ENCODE measurements around the gene NUDCD3. TPM values are rescaled to one million over a fixed set of nuclear protein-coding genes. Genes with fewer than 3 reads are reported as not detected.
"Not testable (repeated sequence)": the region's sequence is repeated elsewhere in the genome, so short reads cannot be mapped to it uniquely, and the experiment has no call there.

NUDCD3 gene
- total RNA-seq, 2 experiments from 2014 or later: 99.1 to 113 TPM

DNA sequence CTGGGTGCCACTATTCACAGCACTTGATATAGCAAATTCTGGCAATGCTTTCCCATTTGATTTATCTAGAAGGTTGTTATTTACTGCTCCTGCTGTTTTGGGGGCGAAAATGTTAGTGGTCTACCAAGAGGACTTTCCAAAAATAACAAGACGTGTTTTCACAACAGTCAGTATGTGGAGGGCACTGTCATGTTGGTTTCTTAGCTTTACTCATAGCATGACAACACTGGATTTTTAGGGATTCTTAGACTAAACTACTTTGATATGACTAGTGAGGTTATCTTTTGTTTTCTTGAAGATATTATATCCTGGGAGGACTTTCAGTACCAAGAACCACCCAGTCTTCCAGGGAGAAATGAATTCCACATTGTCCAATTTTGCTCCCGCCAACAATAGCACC lies 49.4 kb downstream of the NUDCD3 start:
- Mint-ChIP-seq H3K27me3 (no peaks in the 10 kb centered on the region), H3K4me3 (no peak overlapping the region), H3K9me3 (peaks cover 12% of the 10 kb centered on the region), H3K4me1 (peaks cover 11% of the 10 kb centered on the region), H3K36me3 (peaks cover 45% of the 10 kb centered on the region), H3K27ac (no peak overlapping the region)
- POLR2A ChIA-PET: no interaction called here
- DNase-seq (no peak), ATAC-seq (ENCODE audit: low read depth) (no peak)

DNA sequence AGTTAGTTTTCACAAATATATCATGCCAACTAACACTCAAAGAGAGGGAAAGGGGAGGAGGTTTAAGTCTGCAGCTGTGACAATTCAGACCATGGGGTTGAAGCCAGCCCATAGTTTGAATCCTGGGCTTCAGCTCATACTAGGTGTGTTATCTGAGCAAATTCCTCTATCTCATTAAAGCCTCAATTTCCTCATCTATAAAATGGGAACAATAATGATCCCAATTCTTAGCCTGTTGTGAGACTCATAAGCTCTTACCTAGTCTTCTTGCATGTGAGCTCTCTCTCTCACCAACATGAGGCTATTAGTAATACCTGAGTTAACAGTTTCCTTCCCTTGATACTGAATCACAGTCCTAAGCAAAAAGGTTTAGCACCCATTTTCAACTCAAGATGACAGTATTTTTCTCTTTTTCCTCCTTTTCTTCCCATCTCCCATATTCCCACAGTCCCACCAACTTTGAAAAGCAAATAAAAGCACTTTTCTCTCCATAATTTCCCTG lies 49.8 kb downstream of the NUDCD3 start:
- DNase-seq (no peak), ATAC-seq (ENCODE audit: low read depth) (no peak)
- H3K9me3 Mint-ChIP-seq: peaks cover 12% of the 10 kb centered on the region
- peaks cover 13% of the 10 kb centered on the region for H3K4me1 Mint-ChIP-seq
- H3K36me3 Mint-ChIP-seq: peaks cover 41% of the 10 kb centered on the region
- no peak overlapping the region for H3K27ac Mint-ChIP-seq
- POLR2A ChIA-PET: no interaction called here
- no peak overlapping the region for H3K4me3 Mint-ChIP-seq
- H3K27me3 Mint-ChIP-seq: no peaks in the 10 kb centered on the region

DNA sequence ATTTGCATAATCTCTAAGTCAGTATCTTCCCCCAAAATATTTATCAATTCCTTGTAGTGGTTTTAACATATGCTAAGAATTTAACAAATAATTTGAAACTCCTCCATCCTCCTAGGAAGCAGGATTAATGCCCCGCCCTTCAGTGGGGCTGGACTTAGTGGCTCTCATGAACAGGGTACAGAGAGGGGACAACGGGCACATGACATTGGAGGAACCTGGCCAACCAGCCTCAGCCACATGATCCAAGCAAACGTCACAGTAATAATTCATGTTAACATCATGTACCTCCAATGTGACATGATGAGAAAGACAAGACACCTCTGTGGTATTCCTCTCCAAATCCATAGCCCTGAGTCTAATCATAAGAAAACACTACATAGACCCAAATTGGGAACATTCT lies 50.5 kb downstream of the NUDCD3 start:
- Mint-ChIP-seq H3K4me1 (peaks cover 16% of the 10 kb centered on the region), H3K27me3 (no peaks in the 10 kb centered on the region), H3K27ac (no peak overlapping the region), H3K9me3 (peaks cover 5% of the 10 kb centered on the region), H3K4me3 (no peak overlapping the region), H3K36me3 (peaks cover 34% of the 10 kb centered on the region)
- POLR2A ChIA-PET: no interaction called here
- DNase-seq (no peak), ATAC-seq (ENCODE audit: low read depth) (no peak)

DNA sequence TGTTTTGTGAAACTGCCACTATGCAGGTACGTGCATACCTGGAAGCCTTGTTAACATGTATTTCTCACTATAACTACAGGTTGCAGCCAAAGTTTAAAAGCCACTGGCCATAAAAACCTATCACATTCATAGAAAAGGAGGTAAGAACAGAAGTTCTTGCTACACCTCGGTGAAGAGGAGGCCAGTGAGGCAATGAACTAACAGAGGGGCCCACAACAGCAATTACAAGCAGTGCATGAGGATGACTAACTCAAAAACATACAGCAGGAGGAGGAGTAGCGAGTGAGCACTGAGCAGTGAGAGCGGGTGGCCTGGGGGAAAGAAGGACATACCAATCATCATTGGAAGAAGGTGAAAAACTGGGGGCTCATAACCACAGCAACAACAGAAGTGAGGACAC lies 51.6 kb downstream of the NUDCD3 start:
- POLR2A ChIA-PET: no interaction called here
- Mint-ChIP-seq H3K27me3 (no peaks in the 10 kb centered on the region), H3K4me3 (no peak overlapping the region), H3K9me3 (no peaks in the 10 kb centered on the region), H3K36me3 (peaks cover 28% of the 10 kb centered on the region), H3K27ac (no peak overlapping the region), H3K4me1 (peaks cover 17% of the 10 kb centered on the region)
- ATAC-seq (ENCODE audit: low read depth): no peak
- no peak for DNase-seq

DNA sequence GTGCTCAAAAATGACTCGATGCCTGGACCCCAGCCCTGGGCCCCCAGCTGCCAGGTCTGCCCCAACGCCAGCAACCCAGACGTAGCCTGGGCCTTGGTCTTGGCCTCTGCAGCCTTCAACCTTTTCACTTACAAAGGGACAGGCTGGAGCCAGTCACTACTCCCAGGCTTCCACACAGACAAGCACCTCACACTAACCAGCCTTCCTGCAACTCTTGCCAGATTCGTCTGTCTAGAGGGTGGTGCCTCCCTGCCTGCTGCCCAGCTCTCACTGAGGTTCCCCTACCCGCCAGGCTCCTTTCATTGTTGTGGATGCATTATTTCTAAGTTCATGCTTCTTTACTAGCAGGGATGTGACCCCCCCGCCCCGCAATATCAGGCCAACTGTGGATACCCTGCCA lies 56.3 kb downstream of the NUDCD3 start:
- no peak overlapping the region for H3K4me3 Mint-ChIP-seq

DNA sequence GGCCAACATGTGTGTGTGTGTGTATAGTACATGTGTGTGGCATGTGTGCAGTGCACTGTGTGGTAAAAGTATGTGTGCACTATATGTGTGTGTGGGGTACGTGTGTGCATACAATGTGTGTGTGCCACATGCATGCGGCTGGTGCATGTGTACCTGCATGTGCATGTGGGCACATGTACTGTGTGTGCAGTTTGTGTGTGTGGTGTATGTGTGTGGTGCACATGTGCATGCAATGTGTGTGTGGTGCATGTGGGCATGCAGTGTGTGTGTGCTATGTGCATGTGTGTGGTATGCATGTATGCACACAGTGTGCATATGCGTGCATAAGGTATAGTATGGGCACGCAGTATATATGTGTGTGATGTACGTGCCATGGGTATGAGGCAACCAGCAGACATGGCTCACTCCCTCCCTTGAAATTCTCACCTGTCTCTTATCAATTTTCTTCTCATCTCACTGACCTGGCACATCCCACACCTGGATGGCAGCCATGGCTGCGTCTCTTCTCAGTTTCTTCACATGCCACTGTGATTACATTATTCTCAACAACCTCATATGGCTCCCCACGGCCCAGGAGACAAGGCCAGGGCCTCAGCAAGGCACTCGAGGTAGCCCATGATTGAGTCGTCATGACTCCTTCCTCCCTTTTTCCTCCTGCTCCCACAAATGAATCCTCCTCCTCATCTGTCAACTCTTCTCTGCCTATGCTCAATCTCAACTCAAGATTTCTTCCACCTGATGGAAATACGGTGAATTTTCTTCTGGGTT lies 57.0 kb downstream of the NUDCD3 start:
- ATAC-seq (ENCODE audit: low read depth): peak; percentile 20

More for the DNA sequence above, 56.3 kb downstream of the NUDCD3 start:
- H3K9me3 Mint-ChIP-seq: no peaks in the 10 kb centered on the region
- no peak overlapping the region for H3K27ac Mint-ChIP-seq
- DNase-seq (no peak), ATAC-seq (ENCODE audit: low read depth) (no peak)
- peaks cover 14% of the 10 kb centered on the region for H3K36me3 Mint-ChIP-seq
- H3K27me3 Mint-ChIP-seq: no peaks in the 10 kb centered on the region
- H3K4me1 Mint-ChIP-seq: peaks cover 17% of the 10 kb centered on the region
- POLR2A ChIA-PET: no interaction called here

DNA sequence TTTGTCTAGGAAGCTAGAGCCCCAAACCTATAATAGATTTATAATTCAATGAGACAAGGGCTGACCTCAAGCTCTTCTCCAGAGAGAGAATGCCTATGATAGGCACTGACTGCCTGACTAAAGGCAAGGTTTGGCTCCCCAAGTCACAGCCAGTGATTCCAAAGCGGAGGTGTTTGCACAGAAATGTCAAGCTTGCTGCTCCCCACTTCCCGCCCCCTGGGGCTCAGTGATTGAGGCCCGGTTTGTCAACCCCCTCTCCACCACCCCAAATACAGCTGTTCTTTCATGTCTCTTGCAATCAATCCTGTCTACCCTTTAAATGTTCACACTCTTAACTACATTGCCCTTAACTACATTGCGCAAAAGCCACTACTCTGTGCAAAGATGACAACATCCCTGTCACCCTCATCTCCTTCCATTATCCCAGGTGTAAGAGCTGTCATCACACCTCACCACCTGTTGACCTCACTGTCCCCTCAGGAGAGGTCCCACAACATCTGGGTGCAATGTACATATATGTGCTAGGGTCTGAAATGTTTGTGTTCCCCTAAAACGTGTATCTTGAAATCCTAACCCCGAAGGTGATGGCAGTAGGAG lies 58.0 kb downstream of the NUDCD3 start:
- H3K27me3 Mint-ChIP-seq: no peaks in the 10 kb centered on the region
- POLR2A ChIA-PET: no interaction called here
- no peak for DNase-seq
- H3K27ac Mint-ChIP-seq: peak overlapping the region; percentile 2
- no peak overlapping the region for H3K4me3 Mint-ChIP-seq
- H3K4me1 Mint-ChIP-seq: peaks cover 12% of the 10 kb centered on the region
- peaks cover 7% of the 10 kb centered on the region for H3K36me3 Mint-ChIP-seq
- no peaks in the 10 kb centered on the region for H3K9me3 Mint-ChIP-seq
- ATAC-seq (ENCODE audit: low read depth): no peak

More for the DNA sequence above, 57.0 kb downstream of the NUDCD3 start:
- Mint-ChIP-seq H3K36me3 (peaks cover 10% of the 10 kb centered on the region), H3K27ac (no peak overlapping the region), H3K4me1 (peaks cover 12% of the 10 kb centered on the region), H3K27me3 (no peaks in the 10 kb centered on the region), H3K9me3 (no peaks in the 10 kb centered on the region), H3K4me3 (no peak overlapping the region)
- no peak for DNase-seq
- POLR2A ChIA-PET: no interaction called here

DNA sequence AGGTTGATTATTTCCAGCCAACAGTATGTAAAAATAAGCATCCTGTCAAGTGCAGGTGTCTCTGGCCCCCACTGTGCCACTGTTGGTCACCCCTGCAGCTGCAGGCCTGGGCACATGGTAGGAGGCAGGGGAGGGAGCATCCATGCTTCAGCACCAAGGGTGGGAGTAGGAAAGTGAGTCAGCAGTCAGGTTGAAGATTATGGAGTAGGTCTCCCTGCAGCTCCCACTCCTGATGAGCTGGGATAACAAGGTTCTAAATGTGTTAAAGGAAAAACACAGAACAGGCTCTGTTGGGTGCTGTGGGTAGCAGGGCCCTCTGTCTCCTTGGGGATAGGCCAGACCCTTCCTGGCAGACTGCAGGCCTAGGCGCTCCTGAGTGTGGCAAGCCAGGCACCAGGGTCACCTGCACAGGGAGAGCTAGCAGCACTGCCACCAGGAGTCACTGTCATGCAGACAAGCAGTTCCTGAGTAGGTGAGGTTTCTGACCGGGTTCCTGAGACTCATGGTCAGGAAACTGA lies 59.3 kb downstream of the NUDCD3 start:
- ATAC-seq (ENCODE audit: low read depth): no peak
- H3K4me3 Mint-ChIP-seq: no peak overlapping the region
- H3K27me3 Mint-ChIP-seq: no peaks in the 10 kb centered on the region
- peak overlapping the region; percentile 73 for H3K27ac Mint-ChIP-seq
- H3K4me1 Mint-ChIP-seq: peaks cover 12% of the 10 kb centered on the region
- POLR2A ChIA-PET: no interaction called here
- H3K9me3 Mint-ChIP-seq: no peaks in the 10 kb centered on the region
- no peak for DNase-seq
- H3K36me3 Mint-ChIP-seq: peaks cover 12% of the 10 kb centered on the region

DNA sequence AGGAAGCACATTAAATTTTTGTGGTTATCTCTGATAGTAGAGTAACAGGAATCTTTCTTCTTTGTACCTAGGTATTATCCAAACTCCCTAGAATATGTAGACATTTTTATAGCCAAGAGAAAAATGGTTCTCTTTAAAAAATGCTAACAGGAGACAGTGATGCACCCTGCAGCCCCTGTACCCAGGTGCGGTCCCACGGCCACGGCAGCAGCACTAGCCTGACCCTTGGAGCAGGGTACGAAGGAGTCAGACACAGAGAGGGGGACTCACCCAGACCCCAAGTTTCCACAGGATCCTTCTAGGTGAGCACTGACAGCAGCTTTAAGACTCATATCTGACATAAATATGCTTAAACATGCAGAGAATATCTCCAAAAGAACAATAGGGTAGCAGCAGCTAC lies 60.4 kb downstream of the NUDCD3 start:
- Mint-ChIP-seq H3K36me3 (peaks cover 21% of the 10 kb centered on the region), H3K4me1 (peaks cover 7% of the 10 kb centered on the region), H3K4me3 (no peak overlapping the region), H3K9me3 (no peaks in the 10 kb centered on the region), H3K27me3 (no peaks in the 10 kb centered on the region), H3K27ac (no peak overlapping the region)
- POLR2A ChIA-PET: no interaction called here
- DNase-seq: no peak
- no peak for ATAC-seq (ENCODE audit: low read depth)

DNA sequence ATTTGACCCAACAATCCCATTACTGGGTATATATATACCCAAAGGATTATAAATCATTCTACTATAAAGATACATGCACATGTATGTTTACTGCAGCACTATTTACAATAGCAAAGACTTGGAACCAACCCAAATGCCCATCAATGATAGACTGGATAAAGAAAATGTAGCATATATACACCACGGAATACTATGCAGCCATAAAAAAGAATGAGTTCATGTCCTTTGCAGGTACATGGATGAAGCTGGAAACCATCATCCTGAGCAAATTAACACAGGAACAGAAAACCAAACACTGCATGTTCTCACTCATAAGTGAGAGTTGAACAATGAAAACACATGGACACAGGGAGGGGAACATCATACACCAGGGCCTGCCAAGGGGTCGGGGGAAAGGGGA lies 65.7 kb downstream of the NUDCD3 start:
- H3K9me3 Mint-ChIP-seq; DNase-seq; H3K4me3 Mint-ChIP-seq; ATAC-seq (ENCODE audit: low read depth); H3K27ac Mint-ChIP-seq; POLR2A ChIA-PET; H3K4me1 Mint-ChIP-seq; H3K27me3 Mint-ChIP-seq: not testable (repeated sequence)
- H3K36me3 Mint-ChIP-seq: peaks cover 60% of the 10 kb centered on the region

DNA sequence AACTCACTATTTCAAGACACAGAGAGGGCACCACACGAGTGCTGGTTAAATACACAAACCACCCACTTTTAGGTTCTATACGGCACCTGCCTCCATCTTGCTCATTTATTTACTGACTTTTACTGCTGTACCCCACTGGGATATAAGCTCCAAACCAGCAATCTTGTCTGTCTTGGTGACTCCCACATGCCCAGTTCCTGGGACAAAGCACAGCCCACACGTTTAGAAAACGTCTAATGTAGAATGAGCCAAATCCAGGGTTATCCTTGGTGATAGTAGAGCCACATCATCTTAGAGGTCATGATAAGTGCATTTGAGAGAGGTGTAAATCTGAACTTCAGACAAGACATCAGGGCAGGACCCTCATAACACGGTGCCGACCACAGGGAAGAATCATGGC lies 73.5 kb downstream of the NUDCD3 start:
- POLR2A ChIA-PET: no interaction called here
- ATAC-seq (ENCODE audit: low read depth): no peak
- Mint-ChIP-seq H3K36me3 (peaks cover 49% of the 10 kb centered on the region), H3K27me3 (no peaks in the 10 kb centered on the region), H3K4me1 (peaks cover 9% of the 10 kb centered on the region), H3K27ac (no peak overlapping the region), H3K9me3 (no peaks in the 10 kb centered on the region), H3K4me3 (no peak overlapping the region)
- no peak for DNase-seq

DNA sequence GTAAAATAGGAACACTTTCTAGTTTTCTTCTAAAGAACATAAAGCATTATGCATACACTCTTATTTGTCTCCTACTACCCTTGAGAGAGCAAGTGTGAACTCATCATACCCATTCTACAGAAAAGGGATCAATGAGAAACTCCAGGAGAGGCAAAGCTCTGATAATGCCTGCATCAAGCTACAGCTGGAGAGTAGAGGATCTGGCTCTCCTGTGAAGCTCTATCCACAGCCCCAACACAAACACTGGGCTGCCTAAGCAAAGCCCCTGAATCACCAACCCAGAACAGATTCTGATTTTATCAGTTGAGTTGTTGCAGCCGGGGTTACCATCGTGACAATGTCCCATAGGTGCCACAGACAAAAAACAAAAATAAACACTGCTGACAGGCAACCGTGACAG lies 74.9 kb downstream of the NUDCD3 start:
- no peak overlapping the region for H3K4me3 Mint-ChIP-seq
- no peak for ATAC-seq (ENCODE audit: low read depth)
- H3K9me3 Mint-ChIP-seq: peaks cover 7% of the 10 kb centered on the region
- POLR2A ChIA-PET: no interaction called here
- H3K27ac Mint-ChIP-seq: no peak overlapping the region
- H3K4me1 Mint-ChIP-seq: peaks cover 8% of the 10 kb centered on the region
- H3K36me3 Mint-ChIP-seq: peaks cover 49% of the 10 kb centered on the region
- DNase-seq: no peak
- H3K27me3 Mint-ChIP-seq: no peaks in the 10 kb centered on the region

DNA sequence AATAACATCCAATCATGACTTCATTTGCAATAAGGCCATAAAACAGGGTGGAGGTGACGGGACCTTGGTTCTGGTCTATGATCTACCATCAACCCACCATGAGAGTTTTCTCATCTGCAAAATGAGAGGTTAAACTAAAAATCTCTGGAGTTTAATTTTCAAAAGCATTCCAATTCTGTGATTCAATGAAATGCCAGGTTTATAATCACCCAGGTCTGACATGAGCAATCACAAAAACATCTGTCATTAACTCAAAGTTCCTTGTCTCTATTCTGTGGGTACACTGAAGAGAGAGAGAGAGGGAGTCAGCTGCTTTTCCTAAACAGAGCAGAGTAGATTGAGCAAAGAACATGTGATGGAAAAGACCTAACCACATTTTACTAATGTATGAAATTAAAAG lies 75.4 kb downstream of the NUDCD3 start:
- ATAC-seq (ENCODE audit: low read depth) (no peak), DNase-seq (no peak)
- no peak overlapping the region for H3K27ac Mint-ChIP-seq
- H3K27me3 Mint-ChIP-seq: no peaks in the 10 kb centered on the region
- peaks cover 50% of the 10 kb centered on the region for H3K36me3 Mint-ChIP-seq
- peaks cover 7% of the 10 kb centered on the region for H3K9me3 Mint-ChIP-seq
- POLR2A ChIA-PET: no interaction called here
- peaks cover 8% of the 10 kb centered on the region for H3K4me1 Mint-ChIP-seq
- H3K4me3 Mint-ChIP-seq: no peak overlapping the region

DNA sequence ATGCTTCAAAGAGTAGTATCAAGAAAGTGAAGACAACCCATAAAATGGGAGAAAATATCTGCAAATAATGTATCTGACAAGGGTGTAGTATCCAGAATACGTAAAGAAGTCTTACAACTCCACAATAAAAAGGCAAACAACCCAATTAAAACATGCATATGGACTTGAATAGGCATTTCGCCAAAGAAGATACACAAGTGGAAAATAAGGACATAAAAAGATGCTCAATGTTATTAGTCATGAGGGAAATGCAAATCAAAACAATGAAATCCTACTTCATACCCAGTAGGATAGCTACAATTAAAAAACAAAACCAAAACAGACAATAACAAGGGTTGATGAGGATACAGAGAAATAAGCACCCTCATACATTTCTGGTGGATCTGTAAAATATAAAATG lies 79.2 kb downstream of the NUDCD3 start:
- Mint-ChIP-seq H3K27me3 (no peaks in the 10 kb centered on the region), H3K36me3 (peaks cover 42% of the 10 kb centered on the region)

More for the DNA sequence above, 79.2 kb downstream of the NUDCD3 start:
- ATAC-seq (ENCODE audit: low read depth) (no peak), DNase-seq (no peak)
- no peak overlapping the region for H3K27ac Mint-ChIP-seq
- POLR2A ChIA-PET: no interaction called here
- H3K9me3 Mint-ChIP-seq: peaks cover 7% of the 10 kb centered on the region
- H3K4me3 Mint-ChIP-seq: no peak overlapping the region
- peaks cover 7% of the 10 kb centered on the region for H3K4me1 Mint-ChIP-seq

Measured in activated naive CD8-positive, alpha-beta T cell treated with anti-CD3 and anti-CD28 coated beads, Interleukin-2, amount 10 ng/mL, durations not matched to agents 7 days and 5 days (primary cell).